Prostate gland (tissue), 2 donors: ENCODE data around the gene ISG20. TPM values are rescaled to one million over a fixed set of nuclear protein-coding genes. Genes with fewer than 3 reads are reported as not detected.
A peak's percentile ranks its signal among the peaks of the same experiment; 100 is the strongest.

Experiments used
- DNase-seq: peaks from one replicate; pipeline ENCODE4 v3.0.0-alpha.2; 2019; ENCODE audit warnings: low spot score
- H3K27ac ChIP-seq, 2 donors: fragments of 200-600 bp; sonication (generic); 2 replicates each; pipeline ENCODE4 v1.5.1; 2017 to 2019
- H3K27me3 ChIP-seq: fragments of 200-600 bp; sonication (generic); replicated peaks from 2 replicates; pipeline ENCODE4 v1.5.1; 2019; ENCODE audit not compliant: insufficient read depth
- H3K36me3 ChIP-seq, 2 donors: fragments of 200-600 bp; sonication (generic); 1 replicate in 1 of 2; 2 replicates in 1 of 2; pipeline versions ENCODE4 v1.5.1 to v1.8.1; 2017 to 2019
- H3K4me1 ChIP-seq: fragments of 200-600 bp; sonication (generic); replicated peaks from 2 replicates; pipeline ENCODE4 v1.5.1; 2019
- H3K4me3 ChIP-seq, 2 donors: fragments of 200-600 bp; sonication (generic); 2 replicates each; pipeline ENCODE4 v1.5.1; 2017 to 2019
- H3K9me3 ChIP-seq: fragments of 200-600 bp; sonication (generic); 2 replicates; pipeline ENCODE4 v1.5.1; 2017
- POLR2A ChIP-seq: fragments of 450-650 bp; IDR thresholded peaks from one replicate; pipeline ENCODE4 v1.6.1; 2016; ENCODE audit warnings: antibody characterized with exemption, mild to moderate bottlenecking
- POLR2AphosphoS5 ChIP-seq: sonication (generic); formaldehyde crosslinking; IDR thresholded peaks from one replicate; pipeline ENCODE4 v1.6.1; 2017; ENCODE audit warnings: antibody characterized with exemption
- WGBS: methylation state at CpG from one replicate; pipeline ENCODE4 v1.1.5; 2018; 5-methylcytosine and 5-hydroxymethylcytosine counted together
- intact Hi-C: fragments of 100-400 bp; cut with DNase I; formaldehyde crosslinking; loops from one replicate; pipeline ENCODE4 v1.14.2; 2022
- total RNA-seq, 2 donors: library from RNA; depleted of rRNA; stranded (reverse); fragments of >200 nt; gene quantifications; one replicate each; pipeline ENCODE4 v1.1.0, GENCODE V29; 2016
- TF ChIP-seq, protein P1 (sequence below), 4 experiments: fragments of 200-600 bp in 2 of 4; fragments of 450-650 bp in 2 of 4; sonication (generic) in 2 of 4; IDR thresholded peaks; 1 replicate in 3 of 4; 2 replicates in 1 of 4; pipeline ENCODE4 v1.5.1; 2016 to 2019; ENCODE audit warnings: antibody characterized with exemption in 4 of 4, mild to moderate bottlenecking in 2 of 4, moderate library complexity in 2 of 4

ISG20 gene
- total RNA-seq, 2 donors from 2014 or later: 6.9 to 16.3 TPM

DNA sequence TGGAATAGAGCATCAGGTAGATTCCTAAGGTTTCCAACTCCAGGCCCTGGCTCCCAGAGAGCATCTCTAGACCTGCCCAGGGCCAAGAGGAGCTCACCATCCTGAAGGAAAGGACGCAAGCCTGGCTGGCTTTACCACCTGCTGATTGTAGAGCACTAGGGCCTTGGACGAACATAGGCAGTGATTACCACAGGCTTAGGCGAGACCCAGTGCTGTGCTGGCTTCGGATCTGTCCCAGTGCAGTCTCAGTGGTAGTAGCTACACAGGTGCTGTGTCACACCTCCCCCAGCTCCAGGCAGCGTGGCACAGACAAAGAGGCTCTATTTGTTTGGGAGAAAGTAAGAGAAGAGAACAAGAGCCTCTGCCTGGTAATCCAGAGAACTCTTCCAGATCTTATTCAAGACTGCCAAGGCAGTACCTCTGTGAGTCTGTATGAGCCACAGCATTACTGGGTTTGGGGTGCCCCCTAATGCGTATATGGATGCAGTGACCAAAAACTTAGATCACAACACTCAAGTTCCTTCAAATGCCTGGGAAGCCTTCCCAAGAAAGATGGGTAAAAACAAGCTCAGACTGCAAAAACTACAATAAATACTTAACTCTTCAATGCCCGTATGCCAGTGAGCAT is 25.4 kb downstream of the ISG20 start:
- DNase-seq: peak; percentile 36
- TF ChIP-seq POLR2AphosphoS5 (no peak), POLR2A (no peak)
- TF ChIP-seq, protein P1, sequence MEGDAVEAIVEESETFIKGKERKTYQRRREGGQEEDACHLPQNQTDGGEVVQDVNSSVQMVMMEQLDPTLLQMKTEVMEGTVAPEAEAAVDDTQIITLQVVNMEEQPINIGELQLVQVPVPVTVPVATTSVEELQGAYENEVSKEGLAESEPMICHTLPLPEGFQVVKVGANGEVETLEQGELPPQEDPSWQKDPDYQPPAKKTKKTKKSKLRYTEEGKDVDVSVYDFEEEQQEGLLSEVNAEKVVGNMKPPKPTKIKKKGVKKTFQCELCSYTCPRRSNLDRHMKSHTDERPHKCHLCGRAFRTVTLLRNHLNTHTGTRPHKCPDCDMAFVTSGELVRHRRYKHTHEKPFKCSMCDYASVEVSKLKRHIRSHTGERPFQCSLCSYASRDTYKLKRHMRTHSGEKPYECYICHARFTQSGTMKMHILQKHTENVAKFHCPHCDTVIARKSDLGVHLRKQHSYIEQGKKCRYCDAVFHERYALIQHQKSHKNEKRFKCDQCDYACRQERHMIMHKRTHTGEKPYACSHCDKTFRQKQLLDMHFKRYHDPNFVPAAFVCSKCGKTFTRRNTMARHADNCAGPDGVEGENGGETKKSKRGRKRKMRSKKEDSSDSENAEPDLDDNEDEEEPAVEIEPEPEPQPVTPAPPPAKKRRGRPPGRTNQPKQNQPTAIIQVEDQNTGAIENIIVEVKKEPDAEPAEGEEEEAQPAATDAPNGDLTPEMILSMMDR (IDR thresholded peaks at IDR 0.05): peak in 2 of 4 experiments; percentile 19 to 41
- Histone ChIP-seq H3K9me3 (no peaks in the 10 kb centered on the region), H3K36me3 (no peaks in the 10 kb centered on the region), H3K4me1 (no peaks in the 10 kb centered on the region), H3K27me3 (no peaks in the 10 kb centered on the region), H3K4me3 (no peak overlapping the region), H3K27ac (no peak overlapping the region)
- 78% methylated on average over 7 of the region's 7 CpGs for WGBS
- intact Hi-C loops: no loop called here

DNA sequence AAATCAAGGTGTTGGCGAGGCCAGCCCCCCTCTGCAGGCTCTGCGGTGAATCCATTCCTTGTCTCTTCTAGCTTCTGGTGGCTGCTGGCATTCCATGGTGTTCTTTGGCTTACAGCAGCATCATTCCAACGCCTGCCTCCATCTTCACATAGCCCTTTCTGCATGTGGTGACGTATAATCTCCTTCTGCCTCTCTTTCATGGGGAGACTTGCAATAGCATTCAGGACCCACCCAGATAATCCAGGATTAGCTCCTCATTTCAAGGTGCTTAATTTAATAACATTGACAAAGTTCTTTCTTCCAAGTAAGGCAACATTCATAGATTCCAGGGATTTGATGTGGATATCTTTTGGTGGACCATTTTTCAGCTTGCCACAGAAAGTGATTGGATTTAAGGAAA is 35.8 kb downstream of the ISG20 start:
- WGBS: 83% methylated on average over 4 of the region's 4 CpGs

DNA sequence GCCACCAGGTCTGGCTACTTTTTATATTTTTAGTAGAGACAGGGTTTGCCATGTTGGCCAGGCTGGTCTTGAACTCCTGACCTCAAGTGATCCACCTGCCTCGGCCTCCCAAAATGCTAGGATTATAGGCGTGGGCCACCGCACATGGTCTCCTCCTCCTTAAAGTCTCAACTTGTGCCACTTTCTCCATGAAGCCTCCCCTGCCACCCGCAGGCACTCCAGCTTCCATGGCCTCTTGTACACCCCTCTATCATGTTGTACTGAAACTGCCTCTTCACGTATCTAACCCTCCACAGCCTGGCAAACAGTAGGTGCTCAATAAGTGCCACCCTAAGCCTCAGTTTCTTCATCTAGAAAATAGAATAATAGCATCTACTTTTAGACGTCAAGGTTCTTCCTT is 39.9 kb downstream of the ISG20 start:
- intact Hi-C loops: no loop called here
- H3K9me3 ChIP-seq: no peaks in the 10 kb centered on the region
- no peaks in the 10 kb centered on the region for H3K4me1 ChIP-seq
- WGBS: 90% methylated on average over 6 of the region's 6 CpGs
- no peaks in the 10 kb centered on the region for H3K27me3 ChIP-seq
- TF ChIP-seq, protein P1 (IDR thresholded peaks at IDR 0.05): no peak
- TF ChIP-seq POLR2AphosphoS5 (no peak), POLR2A (no peak)
- no peak overlapping the region for H3K27ac ChIP-seq
- H3K4me3 ChIP-seq: no peak overlapping the region
- DNase-seq: no peak
- H3K36me3 ChIP-seq: no peaks in the 10 kb centered on the region

More for the DNA sequence above, 35.8 kb downstream of the ISG20 start:
- Histone ChIP-seq H3K4me1 (no peaks in the 10 kb centered on the region), H3K4me3 (no peak overlapping the region), H3K9me3 (no peaks in the 10 kb centered on the region), H3K27ac (no peak overlapping the region), H3K27me3 (no peaks in the 10 kb centered on the region), H3K36me3 (no peaks in the 10 kb centered on the region)
- TF ChIP-seq POLR2A (no peak), POLR2AphosphoS5 (no peak)
- TF ChIP-seq, protein P1 (IDR thresholded peaks at IDR 0.05): no peak
- DNase-seq: no peak
- intact Hi-C loops: no loop called here

DNA sequence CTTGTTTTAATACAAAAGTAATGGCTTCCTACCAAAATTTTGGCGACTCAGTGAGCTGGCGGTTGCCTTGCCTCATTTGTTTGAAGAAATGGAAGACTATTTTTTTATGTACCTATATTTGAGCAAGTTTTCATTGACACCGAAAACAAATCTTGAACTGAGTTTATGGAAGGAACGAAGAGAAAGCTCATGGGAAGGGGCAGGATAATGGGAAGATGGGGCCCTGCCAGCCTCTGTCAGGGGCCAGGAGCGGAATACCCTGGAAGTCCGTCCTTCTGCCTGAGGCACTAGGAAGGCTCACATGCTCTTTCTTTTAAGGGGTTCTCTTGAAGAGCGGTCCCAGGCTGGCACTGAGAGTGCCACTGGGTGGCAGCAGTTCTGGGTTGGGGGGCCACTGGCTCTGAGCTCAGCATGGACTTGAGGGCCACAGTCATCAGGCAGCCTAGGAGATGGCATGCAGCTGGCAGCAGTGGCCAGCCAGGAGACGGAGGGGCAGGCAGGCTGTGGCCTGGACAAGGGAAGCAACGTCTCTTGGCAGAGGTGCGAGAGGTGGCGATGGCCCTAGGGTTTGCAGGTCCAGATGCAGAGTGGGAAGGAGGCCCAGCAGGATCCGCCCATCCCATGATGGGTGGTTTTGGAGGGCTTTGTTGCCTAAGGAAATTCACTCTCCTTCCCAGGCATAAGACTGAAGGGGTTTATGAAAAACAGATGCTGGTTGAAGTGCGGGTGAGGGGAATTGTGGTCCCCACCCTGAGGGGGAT is 41.6 kb downstream of the ISG20 start:
- H3K36me3 ChIP-seq: no peaks in the 10 kb centered on the region
- H3K4me3 ChIP-seq: no peak overlapping the region
- no peaks in the 10 kb centered on the region for H3K4me1 ChIP-seq
- intact Hi-C loops: no loop called here
- no peak overlapping the region for H3K27ac ChIP-seq
- H3K27me3 ChIP-seq: no peaks in the 10 kb centered on the region
- no peaks in the 10 kb centered on the region for H3K9me3 ChIP-seq
- WGBS: 90% methylated on average over 13 of the region's 13 CpGs
- no peak for TF ChIP-seq POLR2A
- TF ChIP-seq POLR2AphosphoS5: no peak
- TF ChIP-seq, protein P1 (IDR thresholded peaks at IDR 0.05): no peak
- DNase-seq: no peak
